Keratinocyte (primary cell): Measurements from ENCODE around the gene SPATA31C1. TPM values are rescaled to one million over a fixed set of nuclear protein-coding genes. Genes with fewer than 3 reads are reported as not detected.

Experiments
- DNase-seq: peaks from one replicate; pipeline ENCODE4 v3.0.0-alpha.2; 2011; ENCODE audit warnings: low read depth, missing footprints, low spot score
- FAIRE-seq: peaks from 2 replicates; lab custom pipeline; 2011; peaks lifted over from hg19 to GRCh38; lab: Jason Lieb, UNC
- H2AFZ ChIP-seq: 2 replicates; pipeline ENCODE4 v1.6.0; 2012; ENCODE audit warnings: low read length, control low read depth, inconsistent platforms; ENCODE audit not compliant: control insufficient read depth
- H3K27ac ChIP-seq: 2 replicates; pipeline ENCODE4 v1.5.1; 2011; ENCODE audit warnings: low read length; ENCODE audit not compliant: control insufficient read depth, insufficient read depth
- H3K27me3 ChIP-seq: 3 replicates; pipeline ENCODE4 v1.6.0; 2011; ENCODE audit warnings: low read length; ENCODE audit not compliant: control insufficient read depth, insufficient read depth; ENCODE audit errors: extremely low read depth
- H3K36me3 ChIP-seq, 2 experiments: 2 replicates in 1 of 2; 3 replicates in 1 of 2; pipeline ENCODE4 v1.5.1; 2011; ENCODE audit warnings: low read length in 2 of 2, mild to moderate bottlenecking in 1 of 2; ENCODE audit not compliant: control insufficient read depth in 2 of 2, insufficient read depth in 2 of 2; ENCODE audit errors: extremely low read depth in 1 of 2
- H3K4me1 ChIP-seq: 3 replicates; pipeline ENCODE4 v1.5.1; 2011; ENCODE audit warnings: low read length; ENCODE audit not compliant: control insufficient read depth, insufficient read depth; ENCODE audit errors: extremely low read depth
- H3K4me2 ChIP-seq: 3 replicates; pipeline ENCODE4 v1.6.0; 2011; ENCODE audit warnings: low read depth, low read length; ENCODE audit not compliant: control insufficient read depth, insufficient read depth; ENCODE audit errors: extremely low read depth
- H3K4me3 ChIP-seq, 3 experiments: fragments of 200-600 bp in 1 of 3; sonication (generic) in 1 of 3; 2 replicates in 2 of 3; 3 replicates in 1 of 3; pipeline ENCODE4 v1.5.1; 2011 to 2016; ENCODE audit warnings: low read length in 3 of 3, mild to moderate bottlenecking in 3 of 3, control low read depth in 2 of 3, inconsistent platforms in 1 of 3, low read depth in 1 of 3, mixed read lengths in 1 of 3, mixed run types in 1 of 3, moderate library complexity in 1 of 3; ENCODE audit not compliant: control insufficient read depth in 2 of 3, insufficient read depth in 2 of 3; ENCODE audit errors: extremely low read depth in 1 of 3
- H3K79me2 ChIP-seq: 2 replicates; pipeline ENCODE4 v1.6.0; 2012; ENCODE audit warnings: low read length; ENCODE audit not compliant: control insufficient read depth, insufficient read depth
- H3K9ac ChIP-seq: 3 replicates; pipeline ENCODE4 v1.6.0; 2011; ENCODE audit warnings: low read length; ENCODE audit not compliant: control insufficient read depth, insufficient read depth; ENCODE audit errors: extremely low read depth
- H3K9me1 ChIP-seq: 3 replicates; pipeline ENCODE4 v1.6.0; 2011; ENCODE audit warnings: low read length; ENCODE audit not compliant: control insufficient read depth, insufficient read depth; ENCODE audit errors: extremely low read depth
- H3K9me3 ChIP-seq: 2 replicates; pipeline ENCODE4 v1.5.1; 2012; ENCODE audit warnings: low read depth, low read length; ENCODE audit not compliant: control insufficient read depth
- H4K20me1 ChIP-seq: 3 replicates; pipeline ENCODE4 v1.6.0; 2011; ENCODE audit warnings: low read length; ENCODE audit not compliant: control insufficient read depth, insufficient read depth; ENCODE audit errors: extremely low read depth
- EZH2 ChIP-seq: IDR thresholded peaks from one replicate; pipeline ENCODE4 v1.6.1; 2012; ENCODE audit warnings: inconsistent platforms, mild to moderate bottlenecking, low read length, moderate library complexity
- dilution Hi-C: fragments of 300-500 bp; cut with MboI; formaldehyde crosslinking; loops from one replicate; pipeline ENCODE4 v1.7.0; 2020; ENCODE audit warnings: low sequenced_read_pairs; ENCODE audit not compliant: extremely low pct_ligation_motif_present
- polyA plus RNA-seq, 5 experiments: library from polyadenylated mRNA; depleted of rRNA in 3 of 5; stranded (reverse) in 3 of 5; stranded (forward) in 1 of 5; unstranded in 1 of 5; fragments of >200 nt; gene quantifications; 1 replicate in 1 of 5; 2 replicates in 3 of 5; 3 replicates in 1 of 5; pipeline versions ENCODE4 v1.2.1 to v1.2.3, GENCODE V29; 2011 to 2012; ENCODE audit warnings: missing spikeins in 2 of 5, low read depth in 1 of 5, low replicate concordance in 1 of 5
- TF ChIP-seq, protein P1 (sequence below), 3 experiments: IDR thresholded peaks in 1 of 3; conservative IDR thresholded peaks in 1 of 3; optimal IDR thresholded peaks in 1 of 3; 2 replicates in 2 of 3; 3 replicates in 1 of 3; pipeline versions ENCODE3 to v1.5.1; 2011; ENCODE audit warnings: low read length in 3 of 3, mild to moderate bottlenecking in 3 of 3, moderate library complexity in 2 of 3, control low read depth in 1 of 3, inconsistent platforms in 1 of 3; ENCODE audit not compliant: insufficient read depth in 2 of 3; ENCODE audit errors: extremely low read depth in 1 of 3

SPATA31C1 gene
- polyA plus RNA-seq, 1 donor (not counting 4 experiments of a cell fraction or from before 2014, with no cell fraction given): not detected

DNA sequence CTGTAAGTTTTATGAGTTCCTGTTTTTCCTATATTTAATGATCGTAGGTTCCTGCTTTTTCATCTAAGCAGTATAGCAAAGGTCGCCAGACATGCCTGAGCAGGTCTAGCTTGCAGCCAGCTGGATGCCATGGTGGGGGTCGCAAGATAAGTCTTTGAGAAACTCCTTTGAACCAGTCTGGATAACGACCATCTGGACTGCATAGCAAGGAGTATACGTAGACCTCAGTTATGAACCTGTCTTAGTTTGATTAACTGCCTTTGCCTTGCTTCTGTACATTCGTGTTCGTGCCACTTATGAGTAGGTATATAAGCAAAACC lies 43.5 kb upstream of the SPATA31C1 start:
- no peak overlapping the region for H3K4me2 ChIP-seq
- H3K36me3 ChIP-seq: no peaks in the 10 kb centered on the region
- TF ChIP-seq, protein P1, sequence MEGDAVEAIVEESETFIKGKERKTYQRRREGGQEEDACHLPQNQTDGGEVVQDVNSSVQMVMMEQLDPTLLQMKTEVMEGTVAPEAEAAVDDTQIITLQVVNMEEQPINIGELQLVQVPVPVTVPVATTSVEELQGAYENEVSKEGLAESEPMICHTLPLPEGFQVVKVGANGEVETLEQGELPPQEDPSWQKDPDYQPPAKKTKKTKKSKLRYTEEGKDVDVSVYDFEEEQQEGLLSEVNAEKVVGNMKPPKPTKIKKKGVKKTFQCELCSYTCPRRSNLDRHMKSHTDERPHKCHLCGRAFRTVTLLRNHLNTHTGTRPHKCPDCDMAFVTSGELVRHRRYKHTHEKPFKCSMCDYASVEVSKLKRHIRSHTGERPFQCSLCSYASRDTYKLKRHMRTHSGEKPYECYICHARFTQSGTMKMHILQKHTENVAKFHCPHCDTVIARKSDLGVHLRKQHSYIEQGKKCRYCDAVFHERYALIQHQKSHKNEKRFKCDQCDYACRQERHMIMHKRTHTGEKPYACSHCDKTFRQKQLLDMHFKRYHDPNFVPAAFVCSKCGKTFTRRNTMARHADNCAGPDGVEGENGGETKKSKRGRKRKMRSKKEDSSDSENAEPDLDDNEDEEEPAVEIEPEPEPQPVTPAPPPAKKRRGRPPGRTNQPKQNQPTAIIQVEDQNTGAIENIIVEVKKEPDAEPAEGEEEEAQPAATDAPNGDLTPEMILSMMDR (optimal IDR thresholded peaks at IDR 0.05 in 1 of 3, IDR thresholded peaks at IDR 0.05 in 1 of 3, conservative IDR thresholded peaks at IDR 0.05 in 1 of 3; ENCODE audit: extremely low read depth in 1 of 3, insufficient read depth in 2 of 3, low read length in 3 of 3): no peak
- TF ChIP-seq EZH2: no peak
- peaks cover 3% of the 10 kb centered on the region for H3K27me3 ChIP-seq
- no peaks in the 10 kb centered on the region for H3K9me3 ChIP-seq
- H2AFZ ChIP-seq: no peak overlapping the region
- FAIRE-seq: no peak
- no peak overlapping the region for H3K4me3 ChIP-seq
- H3K9ac ChIP-seq: no peak overlapping the region
- H3K79me2 ChIP-seq: no peaks in the 10 kb centered on the region
- no peaks in the 10 kb centered on the region for H3K9me1 ChIP-seq
- no peaks in the 10 kb centered on the region for H3K4me1 ChIP-seq
- no peak overlapping the region for H3K27ac ChIP-seq
- no peak for DNase-seq
- dilution Hi-C loops: no loop called here
- no peaks in the 10 kb centered on the region for H4K20me1 ChIP-seq

DNA sequence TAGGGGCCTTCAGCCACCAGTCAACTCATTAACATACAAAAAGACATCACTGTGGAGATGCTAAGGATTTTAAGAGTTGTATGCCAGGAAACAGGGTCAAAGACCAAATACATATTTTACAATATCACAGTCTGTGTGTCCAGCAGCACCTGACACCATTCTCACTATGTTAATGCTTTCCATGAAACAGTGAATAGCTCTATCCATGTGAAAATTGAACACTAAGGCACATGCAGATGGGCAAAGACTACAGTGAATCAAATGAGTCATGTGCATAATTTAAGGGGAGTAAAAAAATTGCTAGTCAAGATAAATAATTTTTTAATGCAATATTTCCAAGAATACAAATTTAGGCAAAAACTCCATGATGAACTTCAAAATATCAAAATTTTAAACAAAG lies 42.7 kb upstream of the SPATA31C1 start:
- dilution Hi-C loops: no loop called here
- H3K9me1 ChIP-seq: no peaks in the 10 kb centered on the region
- H3K4me2 ChIP-seq: no peak overlapping the region
- H3K79me2 ChIP-seq: no peaks in the 10 kb centered on the region
- no peak overlapping the region for H3K9ac ChIP-seq
- H3K36me3 ChIP-seq: no peaks in the 10 kb centered on the region
- H3K27ac ChIP-seq: no peak overlapping the region
- H2AFZ ChIP-seq: no peak overlapping the region
- DNase-seq (no peak), FAIRE-seq (no peak)
- H3K4me1 ChIP-seq: no peaks in the 10 kb centered on the region
- H3K9me3 ChIP-seq: no peaks in the 10 kb centered on the region
- H4K20me1 ChIP-seq: no peaks in the 10 kb centered on the region
- TF ChIP-seq, protein P1 (optimal IDR thresholded peaks at IDR 0.05 in 1 of 3, IDR thresholded peaks at IDR 0.05 in 1 of 3, conservative IDR thresholded peaks at IDR 0.05 in 1 of 3; ENCODE audit: extremely low read depth in 1 of 3, insufficient read depth in 2 of 3, low read length in 3 of 3): no peak
- no peak for TF ChIP-seq EZH2
- peaks cover 3% of the 10 kb centered on the region for H3K27me3 ChIP-seq
- H3K4me3 ChIP-seq: no peak overlapping the region
